IMR-90 (cell line): Measurements from ENCODE around the gene PCDHGA12. TPM values are rescaled to one million over a fixed set of nuclear protein-coding genes. Genes with fewer than 3 reads are reported as not detected.
A peak's percentile ranks its signal among the peaks of the same experiment; 100 is the strongest.

Source experiments
- ATAC-seq: fragments of 200-7000 bp; cut with Tn5 transposase; 2 replicates; pipeline ENCODE4 v1.9.1; 2020; ENCODE audit warnings: low read depth, mild to moderate bottlenecking, moderate library complexity
- BruUV-seq: library from RNA; stranded (reverse); fragments of 400-500 nt; replicated peaks from 2 replicates; lab custom pipeline; 2021; lab: Mats Ljungman, UMichigan
- CTCF ChIA-PET: fragments of 300-600 bp; formaldehyde crosslinking; extraction: SDS; loops from one replicate; lab custom pipeline; 2021; ENCODE audit warnings: antibody characterized with exemption; lab: Yijun Ruan, JAX
- POLR2A ChIA-PET: fragments of 300-600 bp; sonication (Branson Sonifier 250); formaldehyde crosslinking; loops from one replicate; lab custom pipeline; 2022; ENCODE audit warnings: antibody characterized with exemption; ENCODE audit not compliant: unreplicated experiment; lab: Charles Lee
- DNase-seq: peaks from one replicate; pipeline ENCODE4 v3.0.0; 2013
- H2AFZ ChIP-seq: replicated peaks from 2 replicates; pipeline ENCODE3; 2013; ENCODE audit warnings: low read length, mild to moderate bottlenecking; ENCODE audit not compliant: poor library complexity
- H2AK5ac ChIP-seq: 2 replicates; pipeline ENCODE4 v1.6.1; 2013; ENCODE audit warnings: low read depth, low read length, inconsistent platforms
- H2AK9ac ChIP-seq: replicated peaks from 2 replicates; pipeline ENCODE3; 2013; ENCODE audit warnings: mild to moderate bottlenecking, low read depth, low read length, moderate library complexity; ENCODE audit not compliant: poor library complexity
- H2BK120ac ChIP-seq: 2 replicates; pipeline ENCODE4 v1.6.1; 2013; ENCODE audit warnings: low read depth, low read length, inconsistent platforms
- H2BK15ac ChIP-seq: 3 replicates; pipeline ENCODE4 v1.6.1; 2013; ENCODE audit warnings: low read depth, low read length, inconsistent platforms
- H2BK20ac ChIP-seq: 2 replicates; pipeline ENCODE4 v1.6.1; 2013; ENCODE audit warnings: low read depth, mild to moderate bottlenecking, inconsistent platforms, low read length, moderate library complexity
- H2BK5ac ChIP-seq: 2 replicates; pipeline ENCODE4 v1.6.1; 2013; ENCODE audit warnings: mild to moderate bottlenecking, low read depth, low read length, inconsistent platforms; ENCODE audit not compliant: poor library complexity, severe bottlenecking
- H3K14ac ChIP-seq: replicated peaks from 2 replicates; pipeline ENCODE4 v1.6.1; 2013; ENCODE audit warnings: low read depth, low read length, inconsistent platforms
- H3K18ac ChIP-seq: 2 replicates; pipeline ENCODE4 v1.6.1; 2013; ENCODE audit warnings: low read depth, low read length, control low read depth
- H3K23ac ChIP-seq: 2 replicates; pipeline ENCODE4 v1.6.1; 2013; ENCODE audit warnings: low read depth, low read length, inconsistent platforms
- H3K27ac ChIP-seq: 2 replicates; pipeline ENCODE4 v1.5.1; 2013; ENCODE audit warnings: mild to moderate bottlenecking, control low read depth, low read length; ENCODE audit not compliant: insufficient read depth
- H3K27me3 ChIP-seq: 2 replicates; pipeline ENCODE4 v1.6.1; 2013; ENCODE audit warnings: low read length; ENCODE audit not compliant: control insufficient read depth, insufficient read depth
- H3K36me3 ChIP-seq: 2 replicates; pipeline ENCODE4 v1.6.1; 2013; ENCODE audit warnings: low read length, mixed read lengths; ENCODE audit not compliant: control insufficient read depth, insufficient read depth
- H3K4ac ChIP-seq: 2 replicates; pipeline ENCODE4 v1.6.1; 2013; ENCODE audit warnings: low read depth, low read length, inconsistent platforms
- H3K4me1 ChIP-seq: 2 replicates; pipeline ENCODE4 v1.6.1; 2013; ENCODE audit warnings: low read length, mixed read lengths; ENCODE audit not compliant: control insufficient read depth, insufficient read depth
- H3K4me2 ChIP-seq: 2 replicates; pipeline ENCODE4 v1.6.1; 2013; ENCODE audit warnings: low read depth, mild to moderate bottlenecking, control low read depth, low read length, moderate library complexity
- H3K4me3 ChIP-seq: 2 replicates; pipeline ENCODE4 v1.5.1; 2013; ENCODE audit warnings: low read depth, mild to moderate bottlenecking, control low read depth, low read length, moderate library complexity; ENCODE audit not compliant: insufficient read depth
- H3K56ac ChIP-seq: 2 replicates; pipeline ENCODE4 v1.6.1; 2013; ENCODE audit warnings: low read length, inconsistent platforms; ENCODE audit not compliant: insufficient read depth; ENCODE audit errors: extremely low read depth
- H3K79me1 ChIP-seq, 2 experiments: 2 replicates each; pipeline ENCODE4 v1.6.1; 2013; ENCODE audit warnings: low read length in 2 of 2, inconsistent platforms in 1 of 2, low read depth in 1 of 2
- H3K9ac ChIP-seq: 2 replicates; pipeline ENCODE4 v1.6.1; 2013; ENCODE audit warnings: low read depth, low read length, control low read depth
- H3K9me1 ChIP-seq: 2 replicates; pipeline ENCODE4 v1.6.1; 2013; ENCODE audit warnings: low read length, inconsistent platforms; ENCODE audit not compliant: insufficient read depth
- H3K9me3 ChIP-seq: 2 replicates; pipeline ENCODE4 v1.6.1; 2013; ENCODE audit warnings: low read length; ENCODE audit not compliant: control insufficient read depth, insufficient read depth
- H4K20me1 ChIP-seq: 2 replicates; pipeline ENCODE4 v1.6.1; 2013; ENCODE audit warnings: low read length, inconsistent platforms; ENCODE audit not compliant: insufficient read depth
- H4K5ac ChIP-seq: 2 replicates; pipeline ENCODE4 v1.6.1; 2013; ENCODE audit warnings: mild to moderate bottlenecking, low read depth, low read length, control low read depth
- H4K8ac ChIP-seq, 2 experiments: 2 replicates each; pipeline ENCODE4 v1.6.1; 2013; ENCODE audit warnings: low read depth in 2 of 2, low read length in 2 of 2, control low read depth in 1 of 2, inconsistent platforms in 1 of 2
- H4K91ac ChIP-seq: 2 replicates; pipeline ENCODE4 v1.6.1; 2013; ENCODE audit warnings: low read depth, low read length, inconsistent platforms; ENCODE audit not compliant: insufficient read depth
- BHLHE40 ChIP-seq: fragments of 150-350 bp; IDR thresholded peaks from 2 replicates; pipeline ENCODE4 v1.6.1; 2016; ENCODE audit warnings: mild to moderate bottlenecking, low read depth, low read length
- CEBPB ChIP-seq: IDR thresholded peaks from 2 replicates; pipeline ENCODE4 v1.6.1; 2012; ENCODE audit warnings: low read depth, low read length, improper control_type of control experiment
- CHD1 ChIP-seq: IDR thresholded peaks from 2 replicates; pipeline ENCODE4 v1.6.1; 2012; ENCODE audit warnings: low read depth, low read length, improper control_type of control experiment
- FOS ChIP-seq: fragments of 150-350 bp; IDR thresholded peaks from 2 replicates; pipeline ENCODE4 v1.6.1; 2016; ENCODE audit warnings: low read depth, low read length
- MAFK ChIP-seq: IDR thresholded peaks from 2 replicates; pipeline ENCODE4 v1.6.1; 2012; ENCODE audit warnings: low read depth, low read length, improper control_type of control experiment
- MAZ ChIP-seq: IDR thresholded peaks from 2 replicates; pipeline ENCODE4 v1.6.1; 2012; ENCODE audit warnings: low read depth, mild to moderate bottlenecking, low read length, improper control_type of control experiment, moderate library complexity, borderline replicate concordance
- MXI1 ChIP-seq: IDR thresholded peaks from 2 replicates; pipeline ENCODE4 v1.6.1; 2012; ENCODE audit warnings: low read depth, mild to moderate bottlenecking, low read length, moderate library complexity, borderline replicate concordance
- NFE2L2 ChIP-seq: fragments of 150-350 bp; IDR thresholded peaks from 2 replicates; pipeline ENCODE4 v1.6.1; 2016; ENCODE audit warnings: low read depth, mild to moderate bottlenecking, low read length
- POLR2A ChIP-seq: IDR thresholded peaks from 2 replicates; pipeline ENCODE4 v1.6.1; 2012; ENCODE audit warnings: mild to moderate bottlenecking, low read depth, low read length
- RAD21 ChIP-seq: IDR thresholded peaks from 2 replicates; pipeline ENCODE4 v1.6.1; 2012; ENCODE audit warnings: low read length, improper control_type of control experiment
- RCOR1 ChIP-seq: IDR thresholded peaks from 2 replicates; pipeline ENCODE4 v1.6.1; 2012; ENCODE audit warnings: mild to moderate bottlenecking, low read length, improper control_type of control experiment; ENCODE audit not compliant: insufficient replicate concordance
- RFX5 ChIP-seq: IDR thresholded peaks from 2 replicates; pipeline ENCODE4 v1.8.0; 2012; ENCODE audit warnings: low read depth, mild to moderate bottlenecking, low read length, moderate library complexity
- SMC3 ChIP-seq: fragments of 150-350 bp; IDR thresholded peaks from 2 replicates; pipeline ENCODE4 v1.6.1; 2016; ENCODE audit warnings: low read depth, mild to moderate bottlenecking, antibody characterized with exemption, low read length, moderate library complexity
- WGBS, 2 experiments: methylation state at CpG; one replicate each; pipeline versions ENCODE4 v1.1.5 to v1.1.7; 2013; ENCODE audit warnings: missing lambda C conversion rate in 2 of 2; ENCODE audit not compliant: insufficient read length in 1 of 2; ENCODE audit errors: extremely low coverage in 2 of 2; 5-methylcytosine and 5-hydroxymethylcytosine counted together
- dilution Hi-C: fragments of 300-500 bp; cut with HindIII; formaldehyde crosslinking; loops from one replicate; pipeline ENCODE4 v1.14.3; 2018; ENCODE audit warnings: low sequenced_read_pairs; ENCODE audit not compliant: unreplicated experiment
- in situ Hi-C: fragments of 300-500 bp; cut with MboI; formaldehyde crosslinking; loops from 3 replicates; pipeline ENCODE4 v1.14.3; 2019; ENCODE audit warnings: low sequenced_read_pairs, inconsistent platforms, mixed read lengths
- intact Hi-C: fragments of 100-400 bp; cut with micrococcal nuclease; formaldehyde crosslinking; loops from 2 replicates; pipeline ENCODE4 v1.10.0; 2022
- polyA plus RNA-seq, 3 experiments: library from polyadenylated mRNA; depleted of rRNA; stranded (reverse); fragments of >200 nt; gene quantifications; 2 replicates each; pipeline ENCODE4 v1.2.3, GENCODE V29; 2012; ENCODE audit warnings: low replicate concordance in 1 of 3
- total RNA-seq: library from RNA; depleted of rRNA; stranded (reverse); fragments of >200 nt; gene quantifications from 2 replicates; pipeline ENCODE4 v1.2.3, GENCODE V29; 2012
- TF ChIP-seq, protein P1 (sequence below): conservative IDR thresholded peaks from 2 replicates; pipeline ENCODE4 v1.5.1; 2012; ENCODE audit warnings: mild to moderate bottlenecking, low read depth, low read length, improper control_type of control experiment
- TF ChIP-seq, protein P2 (sequence below): fragments of 150-350 bp; IDR thresholded peaks from 2 replicates; pipeline ENCODE4 v1.6.1; 2017; ENCODE audit warnings: mild to moderate bottlenecking, antibody characterized with exemption, low read length, low read depth
- TF ChIP-seq, protein P3 (sequence below): fragments of 150-350 bp; IDR thresholded peaks from 2 replicates; pipeline ENCODE4 v1.6.1; 2016; ENCODE audit warnings: low read depth, mild to moderate bottlenecking, low read length, moderate library complexity, borderline replicate concordance

Gene PCDHGA12
- total and polyA plus RNA-seq, 2 of the 4 experiments (the other 2 are of a cell fraction): 7.9 to 8.8 TPM

- dilution Hi-C loops: no loop called here
- Histone ChIP-seq H2AK5ac (no peak overlapping the region), H4K20me1 (no peaks in the 10 kb centered on the region), H3K56ac (no peak overlapping the region), H3K18ac (no peak overlapping the region), H4K5ac (no peak overlapping the region), H4K8ac (no peak overlapping the region), H3K4ac (no peak overlapping the region), H3K79me1 (peaks cover 13 to 22% of the 10 kb centered on the region in 2 experiments), H2AFZ (peak overlapping the region; percentile 58), H3K9me3 (peaks cover 46% of the 10 kb centered on the region), H3K4me2 (peak overlapping the region; percentile 42; the same call in 1 of the 2 replicates), H2BK120ac (no peak overlapping the region), H3K4me1 (no peaks in the 10 kb centered on the region), H4K91ac (no peak overlapping the region), H3K9ac (no peak overlapping the region), H2BK5ac (no peak overlapping the region), H2BK20ac (no peak overlapping the region), H3K4me3 (peak overlapping the region; percentile 13; the same call in 1 of the 2 replicates), H2BK15ac (no peak overlapping the region), H3K14ac (no peak overlapping the region), H3K27ac (no peak overlapping the region), H2AK9ac (peak overlapping the region; percentile 26), H3K36me3 (peaks cover 18% of the 10 kb centered on the region), H3K9me1 (no peaks in the 10 kb centered on the region), H3K23ac (no peak overlapping the region), H3K27me3 (no peaks in the 10 kb centered on the region)
- DNase-seq (no peak), ATAC-seq (no peak)
- intact Hi-C loops: no loop called here
- ChIA-PET POLR2A (no interaction called here), CTCF (no interaction called here)
- BruUV-seq: no TSS peak
- in situ Hi-C loops: no loop called here
- TF ChIP-seq MAZ (no peak), CEBPB (no peak), RCOR1 (no peak), RAD21 (no peak), FOS (no peak), MAFK (no peak), NFE2L2 (no peak), RFX5 (no peak), POLR2A (no peak), CHD1 (no peak), SMC3 (no peak), MXI1 (no peak), BHLHE40 (no peak)
- TF ChIP-seq, protein P1, sequence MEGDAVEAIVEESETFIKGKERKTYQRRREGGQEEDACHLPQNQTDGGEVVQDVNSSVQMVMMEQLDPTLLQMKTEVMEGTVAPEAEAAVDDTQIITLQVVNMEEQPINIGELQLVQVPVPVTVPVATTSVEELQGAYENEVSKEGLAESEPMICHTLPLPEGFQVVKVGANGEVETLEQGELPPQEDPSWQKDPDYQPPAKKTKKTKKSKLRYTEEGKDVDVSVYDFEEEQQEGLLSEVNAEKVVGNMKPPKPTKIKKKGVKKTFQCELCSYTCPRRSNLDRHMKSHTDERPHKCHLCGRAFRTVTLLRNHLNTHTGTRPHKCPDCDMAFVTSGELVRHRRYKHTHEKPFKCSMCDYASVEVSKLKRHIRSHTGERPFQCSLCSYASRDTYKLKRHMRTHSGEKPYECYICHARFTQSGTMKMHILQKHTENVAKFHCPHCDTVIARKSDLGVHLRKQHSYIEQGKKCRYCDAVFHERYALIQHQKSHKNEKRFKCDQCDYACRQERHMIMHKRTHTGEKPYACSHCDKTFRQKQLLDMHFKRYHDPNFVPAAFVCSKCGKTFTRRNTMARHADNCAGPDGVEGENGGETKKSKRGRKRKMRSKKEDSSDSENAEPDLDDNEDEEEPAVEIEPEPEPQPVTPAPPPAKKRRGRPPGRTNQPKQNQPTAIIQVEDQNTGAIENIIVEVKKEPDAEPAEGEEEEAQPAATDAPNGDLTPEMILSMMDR: no peak
- TF ChIP-seq, protein P2, sequence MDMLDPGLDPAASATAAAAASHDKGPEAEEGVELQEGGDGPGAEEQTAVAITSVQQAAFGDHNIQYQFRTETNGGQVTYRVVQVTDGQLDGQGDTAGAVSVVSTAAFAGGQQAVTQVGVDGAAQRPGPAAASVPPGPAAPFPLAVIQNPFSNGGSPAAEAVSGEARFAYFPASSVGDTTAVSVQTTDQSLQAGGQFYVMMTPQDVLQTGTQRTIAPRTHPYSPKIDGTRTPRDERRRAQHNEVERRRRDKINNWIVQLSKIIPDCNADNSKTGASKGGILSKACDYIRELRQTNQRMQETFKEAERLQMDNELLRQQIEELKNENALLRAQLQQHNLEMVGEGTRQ: no peak
- TF ChIP-seq, protein P3, sequence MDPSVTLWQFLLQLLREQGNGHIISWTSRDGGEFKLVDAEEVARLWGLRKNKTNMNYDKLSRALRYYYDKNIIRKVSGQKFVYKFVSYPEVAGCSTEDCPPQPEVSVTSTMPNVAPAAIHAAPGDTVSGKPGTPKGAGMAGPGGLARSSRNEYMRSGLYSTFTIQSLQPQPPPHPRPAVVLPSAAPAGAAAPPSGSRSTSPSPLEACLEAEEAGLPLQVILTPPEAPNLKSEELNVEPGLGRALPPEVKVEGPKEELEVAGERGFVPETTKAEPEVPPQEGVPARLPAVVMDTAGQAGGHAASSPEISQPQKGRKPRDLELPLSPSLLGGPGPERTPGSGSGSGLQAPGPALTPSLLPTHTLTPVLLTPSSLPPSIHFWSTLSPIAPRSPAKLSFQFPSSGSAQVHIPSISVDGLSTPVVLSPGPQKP: no peak
- WGBS, 2 experiments: 40% methylated on average over 39 of the region's 61 CpGs; no CpG with 5 or more reads in 1 of the 2 experiments
Observed at GRCh38 chr5:141399555-141400258, 30.6 kb upstream of the PCDHGA12 start.
